HFF-Myc (cell line): ENCODE measurements around the gene FNDC3B.
A peak's percentile ranks its signal among the peaks of the same experiment; 100 is the strongest.

Experiments used
- DNase-seq: peaks from one replicate; pipeline ENCODE4 v3.0.0-alpha.2; 2011; ENCODE audit warnings: low read depth; ENCODE audit errors: extremely low read depth
- H3K4me3 ChIP-seq: replicated peaks from 2 replicates; pipeline ENCODE4 v1.5.1; 2011; ENCODE audit warnings: low read depth, mild to moderate bottlenecking, control low read depth, low read length
- CTCF ChIP-seq: IDR thresholded peaks from 2 replicates; pipeline ENCODE4 v1.5.1; 2012; ENCODE audit warnings: mild to moderate bottlenecking, low read depth, low read length, control low read depth; ENCODE audit errors: missing control alignments

Gene FNDC3B

GRCh38 chr3:172354931-172355499 lies 315.6 kb downstream of the FNDC3B start:
- DNase-seq, result no peak
- no peak overlapping the region for H3K4me3 ChIP-seq
- TF ChIP-seq CTCF, result no peak

GRCh38 chr3:172355836-172356235 lies 316.5 kb downstream of the FNDC3B start:
- no peak for TF ChIP-seq CTCF
- no peak overlapping the region for H3K4me3 ChIP-seq
- peak; percentile 83 for DNase-seq

- no peak overlapping the region for H3K4me3 ChIP-seq
- no peak for TF ChIP-seq CTCF
- no peak for DNase-seq
These were observed 317.0 kb downstream of the FNDC3B start for GRCh38 chr3:172356427-172356826.

GRCh38 chr3:172357850-172358754 lies 318.7 kb downstream of the FNDC3B start:
- no peak for TF ChIP-seq CTCF
- H3K4me3 ChIP-seq, result no peak overlapping the region
- DNase-seq, result peak; percentile 73

GRCh38 chr3:172359231-172359630 lies 319.9 kb downstream of the FNDC3B start:
- TF ChIP-seq CTCF, result no peak
- DNase-seq, result no peak
- H3K4me3 ChIP-seq, result no peak overlapping the region

- TF ChIP-seq CTCF, result no peak
- no peak for DNase-seq
- H3K4me3 ChIP-seq, result no peak overlapping the region
These were observed 320.6 kb downstream of the FNDC3B start for GRCh38 chr3:172359996-172360395.
